Loucy (cell line): Measurements from ENCODE around the gene PLXNA3.
A peak's percentile ranks its signal among the peaks of the same experiment; 100 is the strongest.

Experiments
- H2AFZ ChIP-seq: fragments of 200-600 bp; sonication (generic); 2 replicates; pipeline ENCODE4 v1.6.0; 2016; ENCODE audit warnings: antibody characterized with exemption, mild to moderate bottlenecking, low read length, moderate library complexity
- H3F3A ChIP-seq: fragments of 200-600 bp; 2 replicates; pipeline ENCODE4 v1.6.0; 2016; ENCODE audit warnings: antibody characterized with exemption, low read depth, mild to moderate bottlenecking
- H3K27me3 ChIP-seq: fragments of 200-600 bp; sonication (generic); 2 replicates; pipeline ENCODE4 v1.6.1; 2014; ENCODE audit warnings: low read length, mild to moderate bottlenecking; ENCODE audit not compliant: insufficient read depth, poor library complexity, severe bottlenecking
- H3K36me3 ChIP-seq: fragments of 200-600 bp; sonication (generic); 2 replicates; pipeline ENCODE4 v1.6.1; 2016; ENCODE audit warnings: low read length; ENCODE audit not compliant: insufficient read depth
- H3K4me1 ChIP-seq: fragments of 200-600 bp; sonication (generic); 2 replicates; pipeline ENCODE4 v1.5.1; 2014; ENCODE audit warnings: low read length, mild to moderate bottlenecking; ENCODE audit not compliant: insufficient read depth, poor library complexity, severe bottlenecking
- H3K4me2 ChIP-seq: fragments of 200-600 bp; sonication (generic); 2 replicates; pipeline ENCODE4 v1.6.0; 2014; ENCODE audit warnings: antibody characterized with exemption, low read length, low read depth, mild to moderate bottlenecking; ENCODE audit not compliant: poor library complexity, severe bottlenecking
- H3K4me3 ChIP-seq: fragments of 200-600 bp; sonication (generic); 2 replicates; pipeline ENCODE4 v1.5.1; 2014; ENCODE audit warnings: low read length, mild to moderate bottlenecking, mixed read lengths; ENCODE audit not compliant: poor library complexity, severe bottlenecking
- H3K79me2 ChIP-seq: fragments of 200-600 bp; sonication (generic); 2 replicates; pipeline ENCODE4 v1.6.1; 2014; ENCODE audit warnings: low read length; ENCODE audit not compliant: insufficient read depth
- H3K9ac ChIP-seq: fragments of 200-600 bp; sonication (generic); 2 replicates; pipeline ENCODE4 v1.6.0; 2014; ENCODE audit warnings: mild to moderate bottlenecking, low read depth, low read length, moderate library complexity; ENCODE audit not compliant: poor library complexity, severe bottlenecking
- H3K9me2 ChIP-seq: fragments of 200-600 bp; sonication (generic); replicated peaks from 2 replicates; pipeline ENCODE4 v1.6.1; 2016; ENCODE audit warnings: low read depth, low read length, mixed read lengths
- H3K9me3 ChIP-seq: fragments of 200-600 bp; sonication (generic); 2 replicates; pipeline ENCODE4 v1.6.1; 2014; ENCODE audit warnings: mild to moderate bottlenecking, antibody characterized with exemption, low read length, low read depth; ENCODE audit not compliant: insufficient read depth
- H4K20me1 ChIP-seq: fragments of 200-600 bp; sonication (generic); 2 replicates; pipeline ENCODE4 v1.6.0; 2014; ENCODE audit warnings: antibody characterized with exemption, low read length, mild to moderate bottlenecking; ENCODE audit not compliant: insufficient read depth, poor library complexity, severe bottlenecking
- EZH2phosphoT487 ChIP-seq: fragments of 200-600 bp; IDR thresholded peaks from 2 replicates; pipeline ENCODE4 v1.6.1; 2018; ENCODE audit warnings: antibody characterized with exemption, mild to moderate bottlenecking, moderate library complexity, borderline replicate concordance
- TF ChIP-seq, protein P1 (sequence below): fragments of 200-600 bp; sonication (generic); conservative IDR thresholded peaks from 2 replicates; pipeline ENCODE4 v1.5.1; 2014; ENCODE audit warnings: mild to moderate bottlenecking, antibody characterized with exemption, low read length

PLXNA3 gene

GRCh38 chrX:154473683-154474082, 15.6 kb downstream of the PLXNA3 start:
- no peaks in the 10 kb centered on the region for H3F3A ChIP-seq
- no peaks in the 10 kb centered on the region for H3K9me2 ChIP-seq
- H3K27me3 ChIP-seq: no peaks in the 10 kb centered on the region
- peaks cover 6% of the 10 kb centered on the region; the same call in 1 of the 2 replicates for H3K79me2 ChIP-seq
- H3K9ac ChIP-seq: no peak overlapping the region
- no peaks in the 10 kb centered on the region for H3K9me3 ChIP-seq
- TF ChIP-seq EZH2phosphoT487: no peak
- TF ChIP-seq, protein P1, sequence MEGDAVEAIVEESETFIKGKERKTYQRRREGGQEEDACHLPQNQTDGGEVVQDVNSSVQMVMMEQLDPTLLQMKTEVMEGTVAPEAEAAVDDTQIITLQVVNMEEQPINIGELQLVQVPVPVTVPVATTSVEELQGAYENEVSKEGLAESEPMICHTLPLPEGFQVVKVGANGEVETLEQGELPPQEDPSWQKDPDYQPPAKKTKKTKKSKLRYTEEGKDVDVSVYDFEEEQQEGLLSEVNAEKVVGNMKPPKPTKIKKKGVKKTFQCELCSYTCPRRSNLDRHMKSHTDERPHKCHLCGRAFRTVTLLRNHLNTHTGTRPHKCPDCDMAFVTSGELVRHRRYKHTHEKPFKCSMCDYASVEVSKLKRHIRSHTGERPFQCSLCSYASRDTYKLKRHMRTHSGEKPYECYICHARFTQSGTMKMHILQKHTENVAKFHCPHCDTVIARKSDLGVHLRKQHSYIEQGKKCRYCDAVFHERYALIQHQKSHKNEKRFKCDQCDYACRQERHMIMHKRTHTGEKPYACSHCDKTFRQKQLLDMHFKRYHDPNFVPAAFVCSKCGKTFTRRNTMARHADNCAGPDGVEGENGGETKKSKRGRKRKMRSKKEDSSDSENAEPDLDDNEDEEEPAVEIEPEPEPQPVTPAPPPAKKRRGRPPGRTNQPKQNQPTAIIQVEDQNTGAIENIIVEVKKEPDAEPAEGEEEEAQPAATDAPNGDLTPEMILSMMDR: no peak
- H2AFZ ChIP-seq: no peak overlapping the region
- H3K4me1 ChIP-seq: peaks cover 7% of the 10 kb centered on the region
- H3K4me2 ChIP-seq: no peak overlapping the region
- no peaks in the 10 kb centered on the region; the same call in 1 of the 2 replicates for H3K36me3 ChIP-seq
- H3K4me3 ChIP-seq: no peak overlapping the region
- H4K20me1 ChIP-seq: no peaks in the 10 kb centered on the region

- H2AFZ ChIP-seq: no peak overlapping the region
- no peaks in the 10 kb centered on the region for H4K20me1 ChIP-seq
- no peak overlapping the region for H3K4me3 ChIP-seq
- peaks cover 6% of the 10 kb centered on the region; the same call in 1 of the 2 replicates for H3K79me2 ChIP-seq
- H3K9ac ChIP-seq: no peak overlapping the region
- no peaks in the 10 kb centered on the region for H3K9me2 ChIP-seq
- no peak for TF ChIP-seq EZH2phosphoT487
- TF ChIP-seq, protein P1: no peak
- H3K4me2 ChIP-seq: no peak overlapping the region
- H3K4me1 ChIP-seq: peaks cover 14% of the 10 kb centered on the region
- no peaks in the 10 kb centered on the region for H3F3A ChIP-seq
- no peaks in the 10 kb centered on the region for H3K36me3 ChIP-seq
- H3K27me3 ChIP-seq: no peaks in the 10 kb centered on the region
- no peaks in the 10 kb centered on the region for H3K9me3 ChIP-seq
Observed at GRCh38 chrX:154476821-154477220, 18.7 kb downstream of the PLXNA3 start.

DNA sequence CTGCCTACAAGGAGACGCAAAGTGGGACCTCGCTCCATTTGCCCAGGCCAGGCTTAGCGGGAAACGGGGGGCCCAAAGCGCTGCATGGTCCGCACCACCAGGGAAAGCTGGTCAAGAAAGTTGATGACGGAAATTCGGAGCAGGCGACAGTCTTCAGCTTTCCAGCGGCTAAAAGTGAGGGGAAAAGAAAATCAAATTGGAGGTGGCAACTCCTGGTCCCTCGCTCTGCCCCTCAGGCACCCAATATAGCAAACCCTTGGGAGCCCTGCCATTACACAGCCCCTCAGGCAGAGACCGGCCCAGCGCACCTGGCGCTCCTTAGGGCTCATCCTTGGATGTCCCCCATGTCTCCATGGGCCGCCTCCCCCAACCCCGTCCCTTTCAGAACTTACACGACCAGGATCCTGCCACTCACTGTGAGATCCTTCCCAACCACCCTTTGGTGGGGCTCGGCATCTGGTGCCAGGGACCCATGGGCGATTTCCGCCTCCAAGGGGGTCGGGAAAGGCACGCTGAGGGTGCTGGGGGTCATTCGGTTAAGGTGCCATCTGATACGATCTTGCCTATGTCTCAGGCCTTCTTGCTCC, 19.9 kb downstream of the PLXNA3 start:
- Histone ChIP-seq H3K9me2 (no peaks in the 10 kb centered on the region), H4K20me1 (no peaks in the 10 kb centered on the region), H3K4me3 (peak overlapping the region; percentile 75), H3K4me1 (peaks cover 14% of the 10 kb centered on the region), H3K36me3 (no peaks in the 10 kb centered on the region), H3K4me2 (peak overlapping the region; percentile 81), H3K79me2 (peaks cover 6% of the 10 kb centered on the region; the same call in 1 of the 2 replicates), H3K9me3 (no peaks in the 10 kb centered on the region), H3K27me3 (no peaks in the 10 kb centered on the region), H3F3A (no peaks in the 10 kb centered on the region), H2AFZ (no peak overlapping the region), H3K9ac (peak overlapping the region; percentile 79)
- TF ChIP-seq, protein P1: no peak
- no peak for TF ChIP-seq EZH2phosphoT487
